ENCODE data around the gene SCAF1.

Gene SCAF1

GRCh38 chr19:49639401-49640112 lies 2.5 kb upstream of the SCAF1 start:
- Histone ChIP-seq H3K4me3 (peak overlapping the region; percentile 51 to 97 (median 56)), H3K27ac (peak overlapping the region; percentile 17 to 100 (median 96))

- Histone ChIP-seq H3K27ac (peak within 1 kb of the TSS; percentile 70 to 100 (median 98)), H3K4me3 (peak within 1 kb of the TSS; percentile 51 to 97 (median 56))
Observed at GRCh38 chr19:49640113-49640898, 1.7 kb upstream of the SCAF1 start, which contains the start of gene RRAS. TSS of gene RRAS (minus strand) at chr19:49640143. CDS start at chr19:49640098, 45 bp downstream.

- Histone ChIP-seq H3K27ac (peak overlapping the region; percentile 87 to 100 (median 98)), H3K4me3 (peak overlapping the region; percentile 77 to 97 (median 95))
Observed at GRCh38 chr19:49642492-49643035, 555 bp downstream of the SCAF1 start.

GRCh38 chr19:49643466-49643865 lies 1.5 kb downstream of the SCAF1 start:
- peak overlapping the region in 1 of 7 experiments; percentile 77 for H3K4me3 ChIP-seq

GRCh38 chr19:49645592-49645991 lies 3.6 kb downstream of the SCAF1 start:
- peak overlapping the region in 1 of 21 experiments; percentile 20 for H3K27ac ChIP-seq
- no peak overlapping the region for H3K4me3 ChIP-seq

More at GRCh38 chr19:49643466-49643865, 1.5 kb downstream of the SCAF1 start:
- H3K27ac ChIP-seq: peak overlapping the region in 2 of 21 experiments; percentile 93 to 99

GRCh38 chr19:49645995-49646394 lies 4.0 kb downstream of the SCAF1 start:
- Histone ChIP-seq H3K27ac (peak overlapping the region in 1 of 21 experiments; percentile 8), H3K4me3 (no peak overlapping the region)

- no peak overlapping the region for H3K27ac ChIP-seq
- no peak overlapping the region for H3K4me3 ChIP-seq
Observed at GRCh38 chr19:49646586-49646985, 4.6 kb downstream of the SCAF1 start.

- no peak overlapping the region for H3K27ac ChIP-seq
- no peak overlapping the region for H3K4me3 ChIP-seq
Observed at GRCh38 chr19:49651029-49651819, 9.2 kb downstream of the SCAF1 start.

- Histone ChIP-seq H3K27ac (no peak overlapping the region), H3K4me3 (no peak overlapping the region)
Observed at GRCh38 chr19:49651820-49652550, 10.0 kb downstream of the SCAF1 start.

- H3K27ac ChIP-seq: peak overlapping the region in 1 of 21 experiments; percentile 43
- no peak overlapping the region for H3K4me3 ChIP-seq
Observed at GRCh38 chr19:49652551-49653465, 10.8 kb downstream of the SCAF1 start.

GRCh38 chr19:49653466-49653806 lies 11.4 kb downstream of the SCAF1 start:
- Histone ChIP-seq H3K27ac (peak overlapping the region in 1 of 21 experiments; percentile 43), H3K4me3 (no peak overlapping the region)

GRCh38 chr19:49654581-49654980 lies 12.6 kb downstream of the SCAF1 start:
- H3K27ac ChIP-seq: no peak overlapping the region
- H3K4me3 ChIP-seq: no peak overlapping the region

- Histone ChIP-seq H3K4me3 (no peak overlapping the region), H3K27ac (no peak overlapping the region)
Observed at GRCh38 chr19:49655570-49656455, 13.8 kb downstream of the SCAF1 start.

- H3K27ac ChIP-seq: no peak overlapping the region
- H3K4me3 ChIP-seq: no peak overlapping the region
Observed at GRCh38 chr19:49656456-49657109, 14.6 kb downstream of the SCAF1 start.

- Histone ChIP-seq H3K4me3 (no peak overlapping the region), H3K27ac (no peak overlapping the region)
Observed at GRCh38 chr19:49657493-49658138, 15.6 kb downstream of the SCAF1 start.

GRCh38 chr19:49658139-49658517 lies 16.1 kb downstream of the SCAF1 start:
- no peak overlapping the region for H3K4me3 ChIP-seq
- peak overlapping the region in 1 of 21 experiments; percentile 35 for H3K27ac ChIP-seq
